IMR-90 (cell line): ENCODE results near the gene MRPL11.

ENCODE experiments used
- CTCF ChIP-seq: conservative IDR thresholded peaks from 2 replicates; pipeline ENCODE4 v1.5.1; 2012; ENCODE audit warnings: mild to moderate bottlenecking, low read depth, low read length, improper control_type of control experiment
- MAFK ChIP-seq: IDR thresholded peaks from 2 replicates; pipeline ENCODE4 v1.6.1; 2012; ENCODE audit warnings: low read depth, low read length, improper control_type of control experiment

- TF ChIP-seq CTCF (no peak), MAFK (no peak)
Measured at GRCh38 chr11:66420671-66421476, 17.8 kb downstream of the MRPL11 start, which contains the start of gene NPAS4.
